LNCaP clone FGC (cell line): Measurements from ENCODE around the gene PRPF40A.

Experiments
- DNase-seq: peaks from one replicate; pipeline ENCODE4 v3.0.0-alpha.2; 2011; ENCODE audit warnings: low read depth
- H3K4me3 ChIP-seq: 2 replicates; pipeline ENCODE4 v1.5.1; 2011; ENCODE audit warnings: mild to moderate bottlenecking, low read depth, low read length, control low read depth
- TF ChIP-seq, protein P1 (sequence below): IDR thresholded peaks from 2 replicates; pipeline ENCODE4 v1.5.1; 2012; ENCODE audit warnings: mild to moderate bottlenecking; ENCODE audit not compliant: control insufficient read depth, insufficient read depth; ENCODE audit errors: extremely low read depth

The PRPF40A gene

DNA sequence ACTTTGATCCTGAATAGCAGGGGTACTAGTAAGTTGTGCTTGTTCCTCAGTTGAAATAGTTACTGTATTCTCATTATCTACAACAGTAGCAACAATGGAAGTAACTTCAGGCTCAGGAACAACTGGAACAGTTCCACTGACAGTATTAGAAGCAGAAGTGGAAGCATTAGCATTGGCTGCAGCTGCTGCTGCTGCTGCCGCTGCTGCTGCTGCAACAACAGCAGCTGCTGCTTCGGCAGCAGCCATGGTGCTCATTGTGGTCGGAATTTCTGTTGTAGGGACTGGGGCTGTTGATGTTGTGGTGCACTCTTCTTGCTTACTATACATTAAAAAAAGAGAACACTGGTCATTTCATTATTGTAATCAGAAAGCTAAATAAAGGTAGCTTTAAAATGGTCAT lies 40.8 kb downstream of the PRPF40A start:
- TF ChIP-seq, protein P1, sequence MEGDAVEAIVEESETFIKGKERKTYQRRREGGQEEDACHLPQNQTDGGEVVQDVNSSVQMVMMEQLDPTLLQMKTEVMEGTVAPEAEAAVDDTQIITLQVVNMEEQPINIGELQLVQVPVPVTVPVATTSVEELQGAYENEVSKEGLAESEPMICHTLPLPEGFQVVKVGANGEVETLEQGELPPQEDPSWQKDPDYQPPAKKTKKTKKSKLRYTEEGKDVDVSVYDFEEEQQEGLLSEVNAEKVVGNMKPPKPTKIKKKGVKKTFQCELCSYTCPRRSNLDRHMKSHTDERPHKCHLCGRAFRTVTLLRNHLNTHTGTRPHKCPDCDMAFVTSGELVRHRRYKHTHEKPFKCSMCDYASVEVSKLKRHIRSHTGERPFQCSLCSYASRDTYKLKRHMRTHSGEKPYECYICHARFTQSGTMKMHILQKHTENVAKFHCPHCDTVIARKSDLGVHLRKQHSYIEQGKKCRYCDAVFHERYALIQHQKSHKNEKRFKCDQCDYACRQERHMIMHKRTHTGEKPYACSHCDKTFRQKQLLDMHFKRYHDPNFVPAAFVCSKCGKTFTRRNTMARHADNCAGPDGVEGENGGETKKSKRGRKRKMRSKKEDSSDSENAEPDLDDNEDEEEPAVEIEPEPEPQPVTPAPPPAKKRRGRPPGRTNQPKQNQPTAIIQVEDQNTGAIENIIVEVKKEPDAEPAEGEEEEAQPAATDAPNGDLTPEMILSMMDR: no peak
- DNase-seq: no peak

DNA sequence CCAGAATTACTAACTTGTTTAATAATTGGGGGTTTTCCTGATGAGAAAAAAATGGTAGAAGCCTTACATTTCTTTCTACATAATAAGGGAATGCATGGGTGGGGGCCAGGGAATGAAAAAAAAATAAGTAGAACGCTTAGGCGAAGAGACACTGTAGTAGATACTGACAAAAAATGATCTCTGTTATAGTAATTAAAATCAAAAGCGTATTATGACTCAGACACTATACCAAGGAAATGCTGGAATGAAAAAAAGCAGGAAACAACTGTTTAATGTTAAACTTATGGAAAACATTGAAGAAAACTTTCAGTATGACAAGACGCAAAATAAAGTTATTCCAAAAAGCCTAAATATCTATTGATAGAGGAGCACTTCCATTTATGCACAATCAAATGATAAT lies 42.9 kb downstream of the PRPF40A start:
- H3K4me3 ChIP-seq: no peak overlapping the region
- TF ChIP-seq, protein P1: no peak
- no peak for DNase-seq

More for the DNA sequence above, 40.8 kb downstream of the PRPF40A start:
- no peak overlapping the region for H3K4me3 ChIP-seq

GRCh38 chr2:152664725-152665124 lies 52.5 kb downstream of the PRPF40A start:
- TF ChIP-seq, protein P1: no peak
- no peak for DNase-seq
- H3K4me3 ChIP-seq: no peak overlapping the region

DNA sequence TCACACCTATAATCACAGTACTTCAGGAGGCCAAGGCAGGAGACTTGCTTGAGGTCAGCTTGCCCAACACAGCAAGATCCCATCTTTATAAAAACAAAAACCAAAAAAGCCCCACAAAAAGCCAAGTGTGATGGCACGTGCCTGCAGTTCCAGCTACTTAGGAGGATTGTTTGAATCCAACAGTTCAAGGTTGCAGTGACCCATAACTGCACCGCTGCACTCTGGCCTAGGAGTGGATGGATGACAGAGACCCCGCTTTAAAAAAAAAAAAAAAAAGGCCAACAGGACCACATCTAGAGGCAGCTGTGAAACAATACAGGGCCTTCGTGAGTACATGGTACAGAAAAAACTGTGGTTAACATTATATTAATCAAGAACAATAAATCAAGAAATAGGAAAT lies 56.2 kb downstream of the PRPF40A start:
- TF ChIP-seq, protein P1: no peak
- H3K4me3 ChIP-seq: no peak overlapping the region
- no peak for DNase-seq

- no peak overlapping the region for H3K4me3 ChIP-seq
- TF ChIP-seq, protein P1: no peak
- DNase-seq: no peak
Observed at GRCh38 chr2:152658221-152658620, 59.0 kb downstream of the PRPF40A start.

- TF ChIP-seq, protein P1: no peak
- no peak overlapping the region for H3K4me3 ChIP-seq
- no peak for DNase-seq
Observed at GRCh38 chr2:152657043-152657442, 60.2 kb downstream of the PRPF40A start.

GRCh38 chr2:152655880-152656279 lies 61.4 kb downstream of the PRPF40A start:
- DNase-seq: no peak
- TF ChIP-seq, protein P1: no peak
- no peak overlapping the region for H3K4me3 ChIP-seq
